AG09319 (cell line): ENCODE data around the gene PGLYRP1.

ENCODE experiments used
- DNase-seq: peaks from one replicate; pipeline ENCODE4 v3.0.0-alpha.2; 2010; ENCODE audit warnings: low read depth; ENCODE audit errors: extremely low read depth
- CTCF ChIP-seq: IDR thresholded peaks from 2 replicates; pipeline ENCODE4 v1.5.1; 2011; ENCODE audit warnings: low read depth, mild to moderate bottlenecking, inconsistent platforms, low read length, moderate library complexity

The PGLYRP1 gene

DNA sequence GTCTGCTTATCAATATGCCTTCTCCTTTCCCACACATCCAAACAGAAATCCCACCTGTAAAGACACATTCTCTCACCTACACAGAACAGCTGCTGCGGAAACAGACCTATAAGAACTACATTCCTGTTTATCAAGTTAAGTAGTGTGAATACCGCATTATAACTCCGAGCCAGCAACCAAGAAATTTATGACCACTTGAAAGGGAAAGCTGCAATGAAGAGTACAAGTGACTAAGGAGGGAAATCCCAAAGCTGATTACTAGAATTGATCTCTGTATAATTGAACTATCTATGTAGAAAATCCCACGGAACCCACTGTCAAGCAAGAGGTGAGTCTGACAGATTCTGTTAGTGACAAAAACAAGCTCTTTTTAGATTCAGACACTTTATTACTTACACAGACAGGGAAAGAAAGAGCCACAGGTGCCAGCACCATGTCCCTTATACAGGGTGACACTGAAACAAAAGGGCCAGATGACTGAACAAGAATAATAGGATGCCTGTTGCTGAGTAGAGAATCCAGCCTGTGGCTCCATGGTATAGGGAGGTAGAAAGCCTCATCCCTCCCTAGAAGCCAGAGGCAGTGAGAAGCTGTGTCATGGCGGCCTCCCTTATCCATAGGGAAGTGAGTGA lies 19.5 kb upstream of the PGLYRP1 start:
- TF ChIP-seq CTCF: no peak
- DNase-seq: no peak

- DNase-seq: no peak
- no peak for TF ChIP-seq CTCF
Measured at GRCh38 chr19:46040952-46041500, 18.2 kb upstream of the PGLYRP1 start, which contains the start of gene IGFL4. IGFL4 (minus strand) TSS chr19:46041002; CDS start chr19:46040962, 40 bp downstream.

GRCh38 chr19:46040125-46040524 lies 17.3 kb upstream of the PGLYRP1 start:
- no peak for TF ChIP-seq CTCF
- no peak for DNase-seq

- DNase-seq: no peak
- TF ChIP-seq CTCF: no peak
Measured at GRCh38 chr19:46036744-46037128, 13.9 kb upstream of the PGLYRP1 start.

DNA sequence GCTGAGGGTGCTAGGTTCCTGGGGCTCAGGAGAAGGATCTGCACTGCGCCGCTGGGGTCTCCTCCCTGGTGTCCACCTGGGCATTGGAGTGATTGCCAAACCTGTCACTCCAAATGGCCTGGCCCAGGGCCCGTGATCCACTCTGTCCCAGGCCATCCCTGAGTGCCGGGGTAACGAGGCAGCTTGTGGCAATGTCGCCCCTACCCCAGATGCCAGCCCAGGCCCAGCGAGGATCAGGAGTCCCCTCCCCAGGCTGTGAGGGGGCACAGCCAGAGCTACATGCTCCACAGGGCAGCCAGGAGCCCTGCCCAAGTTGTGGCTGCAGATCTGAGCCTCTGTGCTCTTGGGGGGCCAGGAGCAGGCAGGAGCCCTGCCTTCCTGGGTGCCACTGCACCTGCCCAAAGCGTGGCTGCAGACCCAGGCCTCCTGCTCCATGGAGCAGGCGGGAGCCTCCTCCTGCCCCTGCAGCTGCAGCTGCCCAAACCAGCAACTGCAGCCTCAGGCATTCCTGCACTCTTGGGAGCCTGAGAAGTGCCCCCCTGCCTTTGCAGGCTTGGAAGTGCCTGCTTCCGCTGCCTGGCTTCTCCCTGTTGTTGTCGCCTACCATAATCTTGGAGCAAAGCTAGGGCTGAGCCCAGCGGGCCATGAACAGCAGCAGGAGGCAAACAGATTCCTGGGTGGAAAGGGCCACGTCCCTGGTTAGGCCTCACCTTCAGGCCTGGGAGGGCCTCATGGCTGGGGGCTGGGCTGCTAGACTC lies 13.3 kb upstream of the PGLYRP1 start:
- no peak for DNase-seq
- TF ChIP-seq CTCF: no peak

GRCh38 chr19:46035546-46035945 lies 12.7 kb upstream of the PGLYRP1 start:
- no peak for DNase-seq
- TF ChIP-seq CTCF: no peak

DNA sequence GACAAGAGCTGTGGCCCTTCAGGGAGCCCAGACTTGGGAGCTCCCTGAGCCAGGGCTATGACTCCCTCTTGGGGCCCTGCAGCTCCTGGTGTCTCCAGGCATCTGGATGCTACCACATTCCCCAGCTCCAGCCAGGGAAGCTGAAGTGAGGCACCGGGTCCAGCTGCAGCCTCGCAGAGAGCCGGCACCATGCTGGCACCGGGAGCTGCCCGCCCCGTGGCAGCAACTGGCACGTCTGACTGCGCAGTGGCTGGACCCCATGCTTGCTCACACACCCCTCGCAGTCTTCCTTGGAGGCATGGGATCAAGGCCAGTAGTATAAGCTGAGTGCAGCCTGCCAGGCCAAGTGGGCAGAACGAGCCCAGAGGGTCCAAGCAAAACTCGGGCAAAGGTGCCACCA lies 10.5 kb upstream of the PGLYRP1 start:
- TF ChIP-seq CTCF: no peak
- DNase-seq: no peak
